Right hindlimb (tissue), 1 donor: Measurements from ENCODE around the gene KIF5A.

Experiments used
- DNase-seq: peaks from one replicate; pipeline ENCODE4 v3.0.0-alpha.2; 2018

Gene KIF5A

DNA sequence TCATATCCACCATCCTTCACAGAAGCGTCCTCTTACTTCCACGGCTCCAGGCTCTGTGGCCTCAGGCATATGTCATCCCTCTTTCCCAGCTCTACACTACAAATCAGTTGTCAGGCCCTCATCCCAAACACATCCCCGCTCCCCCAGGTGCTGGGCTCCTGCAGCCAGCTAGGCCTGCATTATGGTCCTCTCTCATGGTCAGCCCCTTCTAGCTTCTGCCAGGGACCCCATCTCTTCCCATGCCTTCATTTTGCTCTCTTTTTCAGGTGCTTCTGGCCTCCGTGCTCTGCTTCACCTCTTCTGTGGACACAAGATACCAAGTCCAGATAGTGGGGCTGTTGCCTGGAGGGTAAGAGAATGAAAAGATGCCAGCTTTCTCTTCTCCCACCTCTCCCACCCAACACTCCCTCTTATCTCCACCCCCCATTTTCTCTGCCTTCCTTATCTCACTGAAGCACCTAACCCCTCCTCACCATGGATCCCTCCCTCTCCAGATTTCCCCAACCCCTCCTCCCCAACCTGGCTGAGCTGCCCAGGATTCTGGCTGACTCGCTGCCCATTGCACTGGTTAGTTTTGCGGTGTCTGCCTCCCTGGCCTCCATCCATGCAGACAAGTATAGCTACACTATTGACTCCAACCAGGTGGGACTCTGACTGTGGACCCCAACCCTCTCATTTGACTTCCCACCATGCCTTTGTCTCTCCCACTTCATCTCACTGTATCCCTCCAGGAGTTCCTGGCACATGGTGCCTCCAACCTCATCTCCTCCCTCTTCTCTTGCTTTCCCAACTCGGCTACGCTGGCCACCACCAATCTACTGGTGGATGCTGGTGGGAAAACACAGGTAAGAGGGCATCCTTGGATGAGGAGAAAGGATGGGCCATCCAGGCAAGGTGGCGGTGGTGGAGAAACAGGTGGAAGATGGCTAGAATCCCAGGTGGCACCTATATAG, 72.7 kb downstream of the KIF5A start:
- no peak for DNase-seq

GRCh38 chr12:57623385-57623784, 73.5 kb downstream of the KIF5A start:
- DNase-seq = no peak

- no peak for DNase-seq
Observed at GRCh38 chr12:57623811-57624390, 74.1 kb downstream of the KIF5A start.

GRCh38 chr12:57624441-57625220, 74.8 kb downstream of the KIF5A start:
- DNase-seq = no peak

- no peak for DNase-seq
Observed at GRCh38 chr12:57625261-57626032, 75.6 kb downstream of the KIF5A start.

- peak; percentile 15 for DNase-seq
Observed at GRCh38 chr12:57626111-57626920, 76.5 kb downstream of the KIF5A start.

DNA sequence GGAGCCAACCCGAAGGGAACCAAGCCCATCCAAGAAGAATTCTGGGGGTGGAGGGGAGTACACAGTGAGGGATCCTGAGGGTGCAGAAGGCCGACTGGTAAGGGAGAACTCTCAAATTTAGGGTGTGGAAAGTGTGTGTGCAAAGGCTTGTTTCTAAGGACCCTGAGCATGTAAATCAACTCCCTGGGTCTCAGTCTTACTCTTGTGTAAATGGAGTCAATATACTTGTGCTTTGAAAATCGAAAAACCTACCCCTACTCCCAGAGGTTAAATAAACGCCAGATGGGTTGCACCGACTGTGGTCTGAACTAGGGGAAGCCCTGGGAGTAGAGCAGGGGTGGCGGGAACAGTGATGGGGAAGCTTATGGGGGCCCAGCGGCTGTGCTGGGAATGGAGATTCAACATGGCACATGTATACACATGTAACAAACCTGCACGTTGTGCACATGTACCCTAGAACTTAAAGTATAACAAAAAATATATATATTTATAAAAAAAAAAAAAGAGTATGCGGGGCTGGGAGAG, 77.1 kb downstream of the KIF5A start:
- DNase-seq = no peak

DNA sequence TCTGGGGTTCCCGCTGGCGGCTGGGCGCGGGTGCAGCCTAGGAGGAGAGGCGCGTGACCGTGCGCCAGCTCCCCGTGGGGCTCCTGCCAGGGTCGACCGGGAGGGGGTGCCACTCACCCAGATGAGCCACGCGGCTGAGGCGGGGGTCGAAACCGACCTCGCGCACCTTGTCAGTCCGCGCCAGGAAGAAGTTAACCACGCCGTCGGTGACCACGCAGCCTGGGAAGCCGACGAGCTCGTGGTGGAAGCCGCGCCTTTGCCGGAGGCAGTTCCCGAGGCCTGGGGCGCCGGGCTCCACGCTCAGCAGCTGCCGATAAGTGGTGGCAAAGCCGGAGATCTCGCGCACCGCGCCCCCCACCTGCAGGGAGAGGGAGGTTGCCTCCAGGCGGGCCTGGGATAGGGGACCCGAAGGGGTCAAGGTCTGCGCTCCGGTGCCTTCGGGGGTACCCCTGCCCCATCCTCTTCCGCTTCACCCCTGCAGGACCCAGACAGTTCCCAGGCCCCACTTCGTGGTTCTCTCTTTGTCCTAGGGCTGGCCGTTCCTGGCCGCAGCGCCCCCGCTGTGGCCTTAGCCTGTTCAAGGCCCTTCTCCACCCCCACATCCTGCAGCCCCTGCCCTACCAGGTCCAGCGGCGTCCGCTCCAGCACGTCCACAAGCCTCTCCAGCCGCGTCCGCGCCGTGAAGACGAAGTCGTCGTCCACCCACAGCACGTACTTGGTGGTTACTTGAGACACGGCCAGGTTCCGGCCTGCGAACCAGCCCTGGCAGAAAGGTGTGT, 77.8 kb downstream of the KIF5A start:
- DNase-seq = peak; percentile 24

DNA sequence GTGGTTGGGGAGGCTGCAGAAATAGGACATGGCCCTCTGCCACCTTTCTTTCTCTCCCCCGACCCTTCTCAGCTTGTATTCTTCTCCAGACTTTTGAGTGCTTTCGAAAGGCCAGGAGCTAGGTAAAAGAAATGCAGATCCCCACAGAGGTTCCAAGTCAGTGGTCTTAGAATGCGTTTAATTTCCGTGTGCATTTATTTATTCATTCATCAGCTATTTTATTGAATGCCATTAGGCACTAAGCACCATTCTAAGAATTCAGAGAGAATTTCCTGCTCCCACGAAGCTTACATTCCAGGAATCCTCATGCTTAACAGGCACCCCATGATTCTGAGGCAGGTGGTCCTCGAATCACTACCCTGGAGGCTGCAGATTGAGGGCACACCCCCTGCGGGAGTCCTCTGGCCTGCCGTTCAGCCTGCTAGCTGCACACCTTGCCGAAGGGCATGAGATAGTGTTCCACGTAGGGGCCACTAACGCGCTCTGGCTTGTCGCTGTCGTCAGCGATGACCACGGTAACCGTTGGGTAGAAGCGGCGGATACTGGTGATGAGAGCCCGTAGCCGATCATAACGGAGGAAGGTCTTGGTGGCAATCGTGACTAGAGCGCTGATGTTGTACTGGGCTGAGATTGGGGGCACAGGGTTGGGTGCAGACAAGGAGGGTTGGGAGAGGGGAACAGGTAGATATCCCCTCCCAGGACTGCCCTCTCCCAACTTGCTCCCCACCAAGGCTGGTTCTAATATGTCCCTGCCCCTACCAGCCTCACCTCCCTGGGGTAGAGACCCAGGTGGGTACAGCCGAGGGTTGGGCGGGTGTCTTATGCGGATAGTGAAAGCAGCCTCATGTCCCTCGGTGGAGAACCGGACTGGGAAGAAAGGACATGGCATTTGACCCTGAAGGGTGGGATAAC, 78.7 kb downstream of the KIF5A start:
- DNase-seq = no peak

DNA sequence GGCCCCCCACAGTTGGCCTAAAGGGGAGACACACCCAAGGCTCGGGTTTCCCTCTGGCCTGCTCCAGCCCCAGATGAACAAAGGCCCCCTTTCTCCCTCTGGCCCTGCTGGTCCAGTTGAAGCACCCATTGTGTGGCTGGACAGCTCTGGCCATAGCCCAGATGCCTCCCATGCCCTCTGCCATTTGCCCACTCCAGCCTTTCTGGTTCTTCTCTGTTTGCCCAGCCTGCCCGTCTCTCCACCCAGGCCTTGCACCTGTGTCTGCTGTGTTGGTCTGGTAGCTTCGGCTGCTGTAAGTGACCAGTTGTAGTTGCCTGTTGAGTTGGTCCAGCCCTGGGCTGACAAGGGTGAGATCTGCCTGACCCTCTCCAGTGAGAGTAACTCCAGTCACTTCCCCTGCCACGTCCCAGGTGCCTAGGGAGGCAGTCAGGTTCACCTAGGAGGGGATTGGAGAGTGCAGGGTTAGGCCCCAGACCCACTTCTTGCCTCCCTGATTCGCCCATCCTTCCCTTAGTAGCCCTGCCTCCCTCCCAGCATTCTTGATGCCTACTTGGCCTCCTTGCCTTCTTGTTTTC, 80.1 kb downstream of the KIF5A start:
- no peak for DNase-seq

DNA sequence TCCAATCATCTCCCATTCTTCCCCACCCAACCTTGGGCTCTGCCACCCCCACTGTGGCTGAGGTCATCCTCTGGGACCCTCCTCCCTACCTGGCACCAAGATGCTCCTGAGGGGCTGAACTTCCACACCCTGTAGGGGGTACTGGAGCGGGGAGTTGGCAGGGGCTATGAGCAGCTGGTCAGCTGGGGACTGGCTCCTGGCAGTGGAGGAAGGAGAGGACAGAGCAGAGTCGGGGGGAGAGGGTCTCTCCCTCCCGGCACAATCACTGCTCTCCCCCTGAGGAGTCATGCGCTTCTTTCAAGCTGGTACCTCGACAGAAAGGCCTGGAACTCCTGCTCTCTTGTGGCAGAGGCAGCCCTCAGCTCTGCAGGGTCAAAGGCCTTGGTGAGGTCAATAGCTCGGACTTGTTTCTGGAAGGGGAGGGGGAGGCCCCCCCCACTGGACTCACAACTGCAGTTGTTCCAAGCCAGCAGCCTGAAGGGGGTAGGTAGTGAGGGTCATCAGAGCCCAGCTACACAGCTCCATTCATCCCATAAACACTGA, 81.1 kb downstream of the KIF5A start:
- DNase-seq = peak; percentile 18

GRCh38 chr12:57631566-57632072, 81.8 kb downstream of the KIF5A start:
- DNase-seq = no peak

DNA sequence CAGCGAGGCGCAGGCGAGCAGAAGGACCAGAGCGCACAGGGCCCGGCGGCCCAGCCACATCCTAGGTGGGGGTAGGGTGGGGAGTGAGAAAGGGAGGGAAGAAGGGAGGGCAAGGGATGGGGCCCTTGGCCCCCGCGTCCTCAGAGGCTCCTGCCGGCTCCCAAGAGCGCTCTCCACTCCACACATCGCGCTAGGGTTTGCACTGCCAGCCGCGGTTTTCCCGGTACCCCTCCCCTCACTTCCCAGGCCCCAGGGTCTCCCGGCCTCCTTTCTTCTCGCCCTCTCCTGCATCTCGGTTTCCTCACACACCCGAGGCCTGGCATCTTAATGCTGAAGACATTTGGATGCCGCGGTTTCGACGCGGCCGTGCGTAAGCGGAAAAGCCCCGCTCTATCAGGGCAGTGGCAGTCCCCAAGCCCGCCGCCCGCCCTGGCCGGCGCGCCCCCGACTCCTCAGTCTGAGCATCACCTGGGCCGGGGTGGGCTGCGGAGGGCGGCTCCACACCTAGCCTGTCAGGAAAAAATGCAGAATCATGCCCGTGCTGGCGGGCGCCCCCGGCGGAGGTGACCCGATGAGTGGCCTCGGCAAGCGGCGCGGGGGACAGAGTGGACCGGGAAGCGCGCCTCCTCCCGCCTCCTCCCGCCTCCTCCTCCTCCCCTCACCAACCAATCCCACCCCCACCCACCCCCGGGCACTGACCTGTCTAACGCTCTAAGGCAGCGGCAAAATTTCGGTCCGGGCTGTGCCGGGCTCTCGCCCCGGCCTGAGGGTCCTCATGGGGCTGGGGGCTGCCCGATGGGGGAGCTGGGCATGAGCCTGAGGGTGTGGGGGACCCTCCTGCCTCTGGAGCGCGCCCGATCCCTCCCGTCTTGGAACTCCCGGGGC, 82.5 kb downstream of the KIF5A start:
- DNase-seq = peak; percentile 29

DNA sequence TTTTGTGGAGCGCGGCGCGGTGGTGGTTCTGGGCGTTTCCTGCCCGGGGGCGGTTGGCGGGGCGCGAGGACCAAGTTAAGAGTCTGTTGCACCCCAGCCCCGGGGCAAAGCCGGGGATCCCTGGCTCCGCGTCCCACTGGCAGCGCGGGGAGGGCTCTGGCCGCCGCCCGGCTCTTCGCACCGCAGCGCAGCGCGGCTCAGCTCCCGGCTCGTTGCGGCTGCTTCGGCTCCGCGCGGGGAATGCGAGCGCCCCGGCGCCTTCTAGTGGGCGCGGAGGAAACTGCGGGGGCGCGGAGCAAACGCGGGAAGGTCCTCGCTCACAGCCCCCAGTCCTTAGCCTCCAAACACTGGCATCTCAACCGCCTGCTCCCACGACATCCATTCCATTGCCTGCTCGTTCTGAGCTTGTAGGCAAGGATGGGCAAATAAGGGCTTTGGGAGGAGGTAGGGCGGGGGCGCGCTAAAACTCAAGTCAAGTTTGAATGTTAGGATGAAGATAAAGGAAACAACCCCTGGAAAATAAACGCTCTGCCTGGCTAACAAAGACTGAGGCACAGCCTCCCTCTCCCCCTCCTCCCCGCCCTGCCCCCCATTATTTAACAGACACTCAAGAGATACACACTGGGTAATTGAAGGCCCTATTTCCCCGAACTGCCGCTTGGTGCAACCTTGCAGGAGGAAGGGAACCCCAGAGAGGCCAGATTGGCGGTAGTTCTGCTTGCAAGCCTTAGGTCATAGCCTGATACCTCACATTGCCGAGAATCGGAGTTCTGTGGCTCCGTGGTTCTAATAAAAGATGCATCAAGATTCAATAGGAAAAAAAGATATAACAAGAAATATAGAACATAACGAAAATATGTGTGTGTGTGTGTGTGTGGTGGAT, 83.4 kb downstream of the KIF5A start, which contains the start of gene B4GALNT1:
Gene B4GALNT1 (minus strand): TSS at position 244 of the 883 bp plus-strand sequence. CDS start 1,069 bp downstream, outside the sequence.
- peak; percentile 64 for DNase-seq
